Stimulated activated naive CD8-positive, alpha-beta T cell treated with anti-CD3 and anti-CD28 coated beads, Interleukin-15, Interleukin-2, amounts not matched to agents 100 ng/mL and 50 ng/mL, for 24 hours (primary cell): ENCODE measurements around the gene HIF3A.
A peak's percentile ranks its signal among the peaks of the same experiment; 100 is the strongest.

Source experiments
- H3K27ac Mint-ChIP-seq: one replicate; pipeline ENCODE4 v1.8.0; 2021; ENCODE audit warnings: mild to moderate bottlenecking, mixed read lengths
- H3K27me3 Mint-ChIP-seq: one replicate; pipeline ENCODE4 v1.8.0; 2021; ENCODE audit warnings: mixed read lengths
- H3K36me3 Mint-ChIP-seq: one replicate; pipeline ENCODE4 v1.8.0; 2021; ENCODE audit warnings: low read depth, mixed read lengths
- H3K4me1 Mint-ChIP-seq: one replicate; pipeline ENCODE4 v1.8.0; 2021; ENCODE audit warnings: low read depth, mixed read lengths
- H3K4me3 Mint-ChIP-seq: one replicate; pipeline ENCODE4 v1.8.0; 2021; ENCODE audit warnings: mild to moderate bottlenecking, mixed read lengths
- H3K9me3 Mint-ChIP-seq: one replicate; pipeline ENCODE4 v1.8.0; 2021; ENCODE audit warnings: mixed read lengths

HIF3A gene

DNA sequence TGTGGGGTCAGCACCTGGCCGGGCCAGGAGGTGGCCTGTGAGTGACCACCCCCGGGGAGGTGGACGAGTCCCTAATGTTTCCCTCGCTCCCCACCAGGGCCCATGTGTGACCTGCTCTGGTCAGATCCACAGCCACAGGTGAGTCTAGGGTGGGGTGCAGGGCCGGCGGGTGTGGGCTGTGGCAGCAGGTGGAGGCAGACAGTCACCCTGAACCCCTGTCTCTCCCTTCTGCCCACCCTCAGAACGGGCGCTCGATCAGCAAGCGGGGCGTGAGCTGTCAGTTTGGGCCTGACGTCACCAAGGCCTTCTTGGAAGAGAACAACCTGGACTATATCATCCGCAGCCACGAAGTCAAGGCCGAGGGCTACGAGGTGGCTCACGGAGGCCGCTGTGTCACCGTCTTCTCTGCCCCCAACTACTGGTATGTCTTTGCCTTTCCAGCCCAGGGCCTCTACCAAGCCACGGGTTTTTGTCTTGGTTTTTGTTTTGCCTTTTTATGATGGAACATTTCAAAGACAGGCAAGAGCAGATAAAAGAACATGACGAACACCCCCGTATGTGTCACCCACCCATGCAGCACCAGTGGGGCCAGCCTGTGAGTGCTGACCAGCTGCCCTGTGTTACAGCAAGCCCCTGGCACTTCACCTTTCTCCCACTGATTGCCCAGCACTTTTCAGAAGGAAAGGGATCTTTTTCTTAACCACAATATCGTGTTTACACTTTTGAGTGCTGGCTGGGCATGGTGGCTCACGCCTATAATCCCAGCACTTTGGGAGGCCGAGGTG lies 91.7 kb downstream of the HIF3A start:
- Mint-ChIP-seq H3K27me3 (no peaks in the 10 kb centered on the region), H3K27ac (no peak overlapping the region), H3K4me3 (no peak overlapping the region), H3K9me3 (no peaks in the 10 kb centered on the region), H3K4me1 (peaks cover 4% of the 10 kb centered on the region), H3K36me3 (peaks cover 67% of the 10 kb centered on the region)

DNA sequence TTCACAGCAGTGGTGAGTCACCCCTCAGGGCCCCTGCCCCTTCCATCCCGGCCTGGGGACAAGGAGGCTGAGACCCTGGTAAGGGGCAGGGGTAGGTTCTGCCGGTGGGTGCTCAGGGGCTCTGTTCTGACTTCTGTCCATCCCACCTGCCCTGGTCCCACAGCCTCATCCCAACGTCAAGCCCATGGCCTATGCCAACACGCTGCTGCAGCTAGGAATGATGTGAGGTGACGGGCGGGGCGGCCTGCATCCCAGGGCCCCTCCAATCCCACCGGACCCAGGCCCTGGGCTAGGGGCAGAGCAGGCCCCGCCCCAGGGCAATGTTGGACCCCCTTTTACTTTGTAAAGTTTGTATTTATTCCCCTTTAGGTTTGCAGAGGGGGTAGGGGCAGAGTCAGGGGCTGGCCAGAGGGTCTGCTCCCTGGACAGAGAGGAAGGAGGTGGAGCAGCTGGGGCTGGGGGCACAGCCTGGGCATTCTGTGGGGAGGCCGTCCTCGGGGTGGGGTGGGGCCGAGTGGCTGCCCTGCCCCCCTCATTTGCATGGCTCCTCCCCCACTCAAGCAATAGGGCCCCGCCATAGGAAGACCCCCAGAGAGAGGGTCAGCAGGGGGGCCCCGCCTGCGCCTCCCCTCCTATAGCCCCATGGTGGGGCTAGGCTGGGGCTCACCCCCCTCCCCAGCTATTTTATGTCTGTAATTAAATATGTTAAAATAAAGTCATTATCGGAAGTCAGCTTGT lies 93.4 kb downstream of the HIF3A start:
- no peak overlapping the region for H3K27ac Mint-ChIP-seq
- no peaks in the 10 kb centered on the region for H3K9me3 Mint-ChIP-seq
- H3K4me1 Mint-ChIP-seq = peaks cover 7% of the 10 kb centered on the region
- no peaks in the 10 kb centered on the region for H3K27me3 Mint-ChIP-seq
- no peak overlapping the region for H3K4me3 Mint-ChIP-seq
- H3K36me3 Mint-ChIP-seq = peaks cover 51% of the 10 kb centered on the region

DNA sequence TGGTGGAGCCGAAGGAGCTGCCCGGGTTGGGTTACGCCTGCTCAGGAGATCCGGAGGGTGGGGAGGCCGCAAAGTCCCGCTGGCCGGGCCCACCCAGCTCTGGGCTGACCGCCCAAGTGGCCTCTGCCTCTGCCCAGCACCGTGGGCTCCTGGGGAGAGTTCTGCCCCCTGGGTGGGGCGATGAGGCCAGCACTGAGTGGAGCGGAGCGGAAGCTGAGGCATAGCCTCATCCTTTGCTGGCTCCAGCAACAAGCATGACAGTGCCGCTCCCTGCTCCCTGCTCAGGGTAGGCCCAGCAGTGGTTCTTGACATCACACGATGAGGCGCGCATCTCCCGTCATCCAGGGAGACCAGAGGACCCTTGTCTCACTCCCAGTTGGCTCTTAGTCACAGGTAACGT lies 94.0 kb downstream of the HIF3A start:
- Mint-ChIP-seq H3K4me3 (no peak overlapping the region), H3K27me3 (no peaks in the 10 kb centered on the region), H3K27ac (no peak overlapping the region), H3K36me3 (peaks cover 49% of the 10 kb centered on the region), H3K4me1 (peaks cover 10% of the 10 kb centered on the region), H3K9me3 (no peaks in the 10 kb centered on the region)

DNA sequence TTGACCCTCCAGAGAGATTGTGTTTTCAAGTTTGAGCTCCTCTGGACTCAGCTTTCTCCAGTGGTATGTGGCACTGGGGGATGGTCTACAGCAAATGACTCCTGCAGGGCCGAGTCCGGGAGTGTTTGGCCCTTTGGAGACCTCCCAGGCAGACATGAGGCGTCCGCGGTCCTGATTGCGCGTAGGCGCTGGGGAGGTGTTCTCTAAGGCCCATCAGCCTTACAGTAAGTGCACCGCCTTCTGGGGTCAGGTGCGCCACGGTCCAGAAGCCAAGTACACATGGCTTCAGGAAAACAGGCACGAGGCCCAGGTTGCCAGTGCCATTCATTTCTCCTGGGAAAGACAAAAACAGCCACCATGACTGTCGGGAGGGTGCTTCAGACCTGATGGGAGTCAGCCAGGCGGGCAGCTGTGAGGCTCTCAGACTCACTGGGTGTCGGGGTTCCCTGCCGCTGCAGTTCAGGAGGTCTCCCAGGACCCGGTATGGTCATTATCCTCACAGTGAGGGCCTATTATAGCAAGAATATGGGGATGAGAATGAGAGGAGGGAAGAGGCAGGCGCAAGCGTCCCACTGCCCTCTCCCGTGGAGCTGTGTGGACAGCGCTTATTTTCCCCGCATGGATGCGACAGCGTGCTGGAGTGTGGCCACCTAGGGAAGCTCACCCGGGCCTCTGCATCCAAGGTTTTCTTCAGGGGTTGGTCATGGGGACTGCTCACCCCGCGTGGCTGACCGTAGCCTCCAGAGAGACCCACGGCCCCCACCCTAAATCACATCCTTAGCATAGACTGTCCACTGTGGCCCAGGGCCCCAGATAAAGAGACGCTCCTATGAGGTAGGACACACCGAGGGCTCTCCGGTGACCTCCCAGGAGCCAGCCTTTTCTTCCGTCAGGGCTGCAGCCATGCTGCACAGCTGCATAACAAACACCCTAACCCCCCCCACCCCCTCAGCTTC lies 94.7 kb downstream of the HIF3A start:
- Mint-ChIP-seq H3K27me3 (no peaks in the 10 kb centered on the region), H3K9me3 (no peaks in the 10 kb centered on the region), H3K36me3 (peaks cover 45% of the 10 kb centered on the region), H3K27ac (no peak overlapping the region), H3K4me3 (no peak overlapping the region), H3K4me1 (peaks cover 10% of the 10 kb centered on the region)

DNA sequence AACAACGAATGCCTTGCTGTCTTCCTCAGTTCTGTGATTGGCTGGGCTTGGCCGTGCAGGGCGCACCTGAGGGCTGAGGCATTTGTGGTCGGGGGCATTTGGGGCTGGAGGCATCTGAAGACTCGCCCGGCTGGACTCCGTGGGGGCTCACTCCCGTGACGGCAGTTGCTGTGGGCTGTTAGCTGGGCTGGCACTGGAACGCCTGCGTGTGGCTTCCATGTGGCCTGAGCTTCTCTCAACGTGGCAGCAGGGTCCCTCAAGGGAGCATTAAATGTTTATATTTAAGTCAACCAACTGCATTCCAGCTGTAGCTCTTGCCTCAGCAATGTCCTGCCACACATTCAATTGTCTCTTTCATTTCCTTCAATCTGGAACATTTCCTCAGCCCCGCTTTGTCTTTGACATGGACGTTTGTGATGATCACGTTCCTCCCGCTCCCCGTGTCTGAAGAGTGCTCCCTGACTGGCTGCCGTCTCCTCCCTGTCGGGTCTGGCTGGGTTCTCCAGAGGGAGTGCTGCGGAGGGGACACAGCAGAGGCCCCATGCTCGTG lies 95.5 kb downstream of the HIF3A start:
- H3K27me3 Mint-ChIP-seq = no peaks in the 10 kb centered on the region
- peaks cover 38% of the 10 kb centered on the region for H3K36me3 Mint-ChIP-seq
- H3K4me3 Mint-ChIP-seq = no peak overlapping the region
- peak overlapping the region; percentile 69 for H3K27ac Mint-ChIP-seq
- H3K4me1 Mint-ChIP-seq = peaks cover 10% of the 10 kb centered on the region
- no peaks in the 10 kb centered on the region for H3K9me3 Mint-ChIP-seq

DNA sequence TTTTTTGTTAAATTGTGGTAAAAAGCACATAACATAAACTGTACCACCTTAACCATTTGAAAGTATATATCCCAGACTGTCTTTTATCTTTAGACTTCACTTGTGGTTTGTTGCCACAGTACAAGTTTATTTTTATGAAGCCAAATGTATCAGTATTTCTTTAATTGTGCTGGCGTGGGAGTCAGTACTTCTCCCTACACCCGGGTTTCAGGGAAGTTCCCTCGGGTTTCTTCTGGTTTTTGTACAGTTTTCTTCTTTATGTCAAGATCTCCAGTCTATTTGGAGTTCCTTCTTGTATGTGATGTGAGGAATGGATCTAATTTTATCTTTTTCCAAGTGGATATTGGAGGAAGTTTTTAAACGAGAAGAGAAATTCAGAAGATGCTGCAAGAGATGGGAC lies 96.0 kb downstream of the HIF3A start:
- Mint-ChIP-seq H3K27ac (peak overlapping the region; percentile 69), H3K4me1 (peaks cover 10% of the 10 kb centered on the region), H3K27me3 (peaks cover 5% of the 10 kb centered on the region), H3K4me3 (no peak overlapping the region), H3K9me3 (no peaks in the 10 kb centered on the region), H3K36me3 (peaks cover 33% of the 10 kb centered on the region)
